ENCODE measurements around the gene CYTH1. TPM values are rescaled to one million over a fixed set of nuclear protein-coding genes. Genes with fewer than 3 reads are reported as not detected.
A peak's percentile ranks its signal among the peaks of the same experiment; 100 is the strongest.

Gene CYTH1
- total and polyA plus RNA-seq, 7 experiments from 2014 or later, result 297 to 452 (median 418) TPM

DNA sequence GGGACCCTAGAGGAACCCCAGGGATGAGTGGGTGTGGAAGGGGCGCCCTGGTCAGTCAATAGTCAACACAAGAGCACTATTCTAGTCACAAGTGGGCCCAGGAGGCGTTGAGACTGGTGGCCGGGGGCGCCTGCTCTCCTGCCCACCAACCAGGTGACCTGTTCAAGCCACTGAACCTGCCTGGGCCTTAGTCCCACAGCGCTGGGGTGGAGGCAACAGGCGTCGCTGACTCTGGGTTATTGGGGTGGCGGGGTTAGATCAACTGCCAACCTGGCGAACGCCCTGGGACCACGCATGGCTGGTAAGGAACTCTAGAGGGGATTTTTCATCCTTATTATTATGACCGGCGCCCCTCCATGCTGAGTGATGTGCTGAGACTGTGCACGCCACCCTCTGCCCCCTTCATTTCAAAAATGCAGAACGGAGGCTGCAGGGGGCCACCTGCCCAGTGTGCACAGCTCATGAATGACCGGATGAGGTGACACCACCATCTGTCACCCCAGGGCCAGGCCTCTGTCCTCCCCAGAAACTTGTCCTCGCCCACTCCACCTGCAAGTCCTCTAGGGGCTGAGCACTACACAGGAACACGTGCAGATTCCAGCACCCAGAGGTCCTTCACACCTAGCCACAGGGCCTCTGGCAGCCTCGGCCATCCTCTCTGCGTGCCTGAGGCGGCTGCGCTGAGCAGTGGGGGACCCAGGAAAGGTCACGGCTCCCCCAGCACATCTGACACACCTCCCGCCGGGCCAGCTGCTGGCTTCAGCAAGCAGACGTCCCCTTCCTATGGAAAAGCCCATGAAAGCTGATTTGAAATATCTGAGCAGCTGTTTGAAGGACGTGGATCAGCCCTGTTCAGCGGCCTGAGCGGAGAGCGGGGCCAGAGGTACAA lies 153.3 kb downstream of the CYTH1 start:
- ATAC-seq, result no peak
- ChIA-PET CTCF (no interaction called here), POLR2A (no interaction called here)
- Mint-ChIP-seq H3K27me3 (peaks cover 0 to 2% (median 0%) of the 10 kb centered on the region in 5 donors), H3K4me1 (peaks cover 9 to 19% (median 15%) of the 10 kb centered on the region in 7 donors), H3K36me3 (no peaks in the 10 kb centered on the region), H3K9me3 (no peaks in the 10 kb centered on the region), H3K4me3 (no peak overlapping the region), H3K27ac (peak overlapping the region in 1 of 9 donors; percentile 25)
- DNase-seq, result no peak
- Histone ChIP-seq H3K36me3 (ENCODE audit: control insufficient read depth in 2 of 3, insufficient read depth in 3 of 3, low read length in 3 of 3) (no peaks in the 10 kb centered on the region), H3K27ac (ENCODE audit: low read depth, low read length) (no peak overlapping the region), H3K4me1 (ENCODE audit: control insufficient read depth in 2 of 2, insufficient read depth in 2 of 2, low read length in 2 of 2) (peaks cover 0 to 7% of the 10 kb centered on the region in 2 donors), H3K4me3 (ENCODE audit: low read length) (no peak overlapping the region), H3K27me3 (ENCODE audit: control insufficient read depth in 2 of 2, insufficient read depth in 2 of 2, low read length in 2 of 2) (no peaks in the 10 kb centered on the region), H3K9me3 (ENCODE audit: control insufficient read depth in 2 of 3, low read length in 3 of 3) (no peaks in the 10 kb centered on the region)
- intact Hi-C loops (cut with micrococcal nuclease), result no loop called here

DNA sequence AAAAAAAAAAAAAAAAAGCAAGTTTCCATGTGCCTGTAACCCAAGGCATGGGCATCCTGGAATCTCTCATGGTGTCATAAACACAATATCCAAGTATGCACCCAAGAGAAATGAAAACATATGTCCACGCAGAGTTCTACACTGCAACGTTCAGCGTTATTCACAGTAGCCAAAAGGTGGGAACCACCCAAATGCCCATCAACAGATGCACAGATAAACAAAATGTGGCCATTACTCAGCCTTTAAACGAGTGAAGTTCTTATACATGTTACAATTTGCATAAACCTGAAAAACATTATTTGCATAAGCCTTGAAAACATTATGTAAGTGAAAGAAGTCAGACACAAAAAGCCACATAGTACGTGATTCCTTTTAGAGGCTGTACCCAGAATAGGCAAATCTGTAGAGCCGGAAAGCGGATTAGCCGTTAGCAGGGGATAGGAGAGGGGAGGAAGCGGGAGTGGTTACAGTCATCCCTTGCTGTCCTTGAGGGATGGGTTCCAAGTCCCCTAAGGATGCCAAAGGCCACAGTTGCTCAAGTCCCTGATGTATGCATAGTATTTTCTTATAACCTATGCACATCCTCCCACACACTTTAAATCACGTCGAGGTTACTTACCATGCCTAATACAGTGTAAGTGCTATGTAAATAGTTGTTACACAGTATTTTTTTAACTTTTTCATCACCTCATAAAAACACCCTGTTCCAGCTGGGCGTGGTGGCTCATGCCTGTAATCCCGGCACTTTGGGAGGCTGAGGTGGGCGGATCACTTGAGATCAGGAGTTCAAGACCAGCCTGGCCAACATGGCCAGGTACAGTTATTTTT lies 157.5 kb downstream of the CYTH1 start:
- Mint-ChIP-seq H3K4me3 (no peak overlapping the region), H3K4me1 (no peaks in the 10 kb centered on the region), H3K27me3 (no peaks in the 10 kb centered on the region), H3K9me3 (peaks cover 0 to 7% (median 0%) of the 10 kb centered on the region in 11 donors), H3K36me3 (peaks cover 0 to 6% (median 0%) of the 10 kb centered on the region in 5 donors), H3K27ac (no peak overlapping the region)
- intact Hi-C loops (cut with micrococcal nuclease), result no loop called here
- no peaks in the 10 kb centered on the region for H3K4me1 ChIP-seq (ENCODE audit: control insufficient read depth in 2 of 2, insufficient read depth in 2 of 2, low read length in 2 of 2)
- H3K36me3 ChIP-seq (ENCODE audit: control insufficient read depth in 2 of 3, insufficient read depth in 3 of 3, low read length in 3 of 3), result no peaks in the 10 kb centered on the region
- H3K27me3 ChIP-seq (ENCODE audit: control insufficient read depth in 2 of 2, insufficient read depth in 2 of 2, low read length in 2 of 2), result no peaks in the 10 kb centered on the region
- ATAC-seq (no peak), DNase-seq (no peak)
- no peaks in the 10 kb centered on the region for H3K9me3 ChIP-seq (ENCODE audit: control insufficient read depth in 2 of 3, low read length in 3 of 3)
- POLR2A ChIA-PET, result no interaction called here
- H3K4me3 ChIP-seq (ENCODE audit: low read length), result no peak overlapping the region
- CTCF ChIA-PET, result no interaction called here
- H3K27ac ChIP-seq (ENCODE audit: low read depth, low read length), result no peak overlapping the region

Other genes starting within 250 kb of the CYTH1 start
- 1 to 10 TPM in 1 of 5 experiments, under 1 TPM in 4; 0.05 to 1.0 (median 0.24) TPM for gene DNAH17, start 204.9 kb downstream of the CYTH1 start, total RNA-seq
- 1 to 10 TPM in 1 of 2 donors, under 1 TPM in 1; 0.38 to 1.5 TPM for gene DNAH17, start 204.9 kb downstream of the CYTH1 start, polyA plus RNA-seq
- 100 to 1,000 TPM; 107 to 414 (median 154) TPM for gene USP36, start 58.5 kb upstream of the CYTH1 start, total RNA-seq
- gene USP36, start 58.5 kb upstream of the CYTH1 start, polyA plus RNA-seq, result 10 to 100 TPM; 37.4 to 46.9 TPM
- gene CEP295NL, start 120.9 kb upstream of the CYTH1 start, total RNA-seq, result 10 to 100 TPM in 1 of 5 experiments, 1 to 10 TPM in 1, under 1 TPM in 2, not detected in 1; 0.19 to 14.1 (median 1.8) TPM
- gene CEP295NL, start 120.9 kb upstream of the CYTH1 start, polyA plus RNA-seq, result not detected
- gene TIMP2, start 143.1 kb upstream of the CYTH1 start, total RNA-seq, result 10 to 100 TPM in 1 of 5 experiments, 1 to 10 TPM in 4; 1.2 to 46.1 (median 5.8) TPM
- under 1 TPM; 0.23 to 0.31 TPM for gene TIMP2, start 143.1 kb upstream of the CYTH1 start, polyA plus RNA-seq
- gene LGALS3BP, start 197.7 kb upstream of the CYTH1 start, total RNA-seq, result 100 to 1,000 TPM in 1 of 5 experiments, 10 to 100 TPM in 4; 44.7 to 267 (median 53.9) TPM
- 100 to 1,000 TPM; 116 to 122 TPM for gene LGALS3BP, start 197.7 kb upstream of the CYTH1 start, polyA plus RNA-seq
- gene CANT1, start 227.5 kb upstream of the CYTH1 start, total RNA-seq, result 10 to 100 TPM; 40.1 to 82.2 (median 43.0) TPM
- 10 to 100 TPM; 11.2 to 11.4 TPM for gene CANT1, start 227.5 kb upstream of the CYTH1 start, polyA plus RNA-seq
- under 1 TPM in 1 of 5 experiments, not detected in 4; 0.10 TPM for gene C1QTNF1, start 241.9 kb upstream of the CYTH1 start, total RNA-seq
- gene C1QTNF1, start 241.9 kb upstream of the CYTH1 start, polyA plus RNA-seq, result not detected